ENCODE results near the gene BCAS3. TPM values are rescaled to one million over a fixed set of nuclear protein-coding genes. Genes with fewer than 3 reads are reported as not detected.
A peak's percentile ranks its signal among the peaks of the same experiment; 100 is the strongest.

The BCAS3 gene
- total RNA-seq, 4 donors from 2014 or later = 41.0 to 81.4 (median 45.6) TPM

DNA sequence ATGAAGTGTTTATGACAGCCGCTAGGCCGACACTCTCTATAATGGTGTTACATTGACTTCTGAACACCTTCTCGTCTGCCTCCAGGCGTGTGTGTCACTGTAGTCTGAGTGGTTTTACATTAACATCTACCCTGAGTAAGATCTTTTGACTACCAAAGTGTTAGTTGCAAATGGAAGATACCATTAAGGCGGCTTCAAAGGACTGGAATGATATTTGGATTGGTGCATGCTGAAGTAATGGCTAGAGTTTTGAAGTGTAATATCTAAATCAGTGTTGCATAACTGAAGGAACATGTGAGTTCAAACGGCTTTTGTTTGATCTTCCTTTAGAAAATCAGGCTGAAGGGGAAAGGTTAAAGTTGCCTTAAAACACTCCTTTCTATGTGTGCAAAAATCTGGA lies 52.2 kb downstream of the BCAS3 start:
- Histone ChIP-seq H3K27ac (no peak overlapping the region), H3K4me1 (no peaks in the 10 kb centered on the region)
- WGBS = 84% methylated on average over 6 of the region's 6 CpGs

GRCh38 chr17:60730273-60730672 lies 52.6 kb downstream of the BCAS3 start:
- 62% methylated on average over 3 of the region's 3 CpGs for WGBS

More for the DNA sequence above, 52.2 kb downstream of the BCAS3 start:
- TF ChIP-seq CTCF (IDR thresholded peaks at IDR 0.05) = no peak
- TF ChIP-seq POLR2A (IDR thresholded peaks at IDR 0.05) = no peak
- no peak for TF ChIP-seq EP300 (IDR thresholded peaks at IDR 0.05)
- no peak for TF ChIP-seq POLR2AphosphoS5 (IDR thresholded peaks at IDR 0.05)
- no peaks in the 10 kb centered on the region for H3K9me3 ChIP-seq
- DNase-seq (ENCODE audit: low spot score in 2 of 2) = no peak
- no peak overlapping the region for H3K4me3 ChIP-seq
- no peaks in the 10 kb centered on the region for H3K36me3 ChIP-seq
- H3K27me3 ChIP-seq = no peaks in the 10 kb centered on the region

DNA sequence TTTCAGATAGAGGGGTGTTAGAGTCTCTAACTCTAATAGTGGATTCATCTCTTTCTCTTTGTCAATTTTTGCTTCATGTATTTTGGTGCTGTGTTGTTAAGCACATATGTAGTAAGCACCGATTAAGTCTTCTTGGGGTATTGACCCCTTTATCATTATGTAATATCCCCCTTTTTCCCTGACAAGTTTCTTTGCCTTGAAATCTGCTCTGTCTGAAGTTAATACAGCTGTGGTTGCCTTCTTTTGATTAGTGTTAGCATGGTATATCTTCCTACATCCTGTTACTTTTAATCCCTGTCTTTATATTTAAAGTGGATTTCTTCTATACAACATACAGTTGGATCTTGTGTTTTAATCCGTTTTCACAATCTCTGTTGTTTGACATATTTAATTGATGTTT lies 60.6 kb downstream of the BCAS3 start:
- DNase-seq (ENCODE audit: low spot score in 2 of 2) = no peak
- WGBS = 84% methylated on average over 2 of the region's 2 CpGs
- Histone ChIP-seq H3K4me3 (no peak overlapping the region), H3K4me1 (no peaks in the 10 kb centered on the region), H3K9me3 (no peaks in the 10 kb centered on the region), H3K27ac (no peak overlapping the region), H3K27me3 (no peaks in the 10 kb centered on the region), H3K36me3 (no peaks in the 10 kb centered on the region)
- no peak for TF ChIP-seq EP300 (IDR thresholded peaks at IDR 0.05)
- TF ChIP-seq POLR2AphosphoS5 (IDR thresholded peaks at IDR 0.05) = no peak

More at GRCh38 chr17:60730273-60730672, 52.6 kb downstream of the BCAS3 start:
- H3K27ac ChIP-seq = peak overlapping the region; percentile 18
- no peak for DNase-seq (ENCODE audit: low spot score in 2 of 2)
- H3K4me3 ChIP-seq = no peak overlapping the region
- TF ChIP-seq POLR2A (IDR thresholded peaks at IDR 0.05) (no peak), CTCF (IDR thresholded peaks at IDR 0.05) (no peak), POLR2AphosphoS5 (IDR thresholded peaks at IDR 0.05) (no peak), EP300 (IDR thresholded peaks at IDR 0.05) (no peak)
- H3K4me1 ChIP-seq = no peaks in the 10 kb centered on the region
- no peaks in the 10 kb centered on the region for H3K27me3 ChIP-seq
- no peaks in the 10 kb centered on the region for H3K36me3 ChIP-seq
- no peaks in the 10 kb centered on the region for H3K9me3 ChIP-seq

DNA sequence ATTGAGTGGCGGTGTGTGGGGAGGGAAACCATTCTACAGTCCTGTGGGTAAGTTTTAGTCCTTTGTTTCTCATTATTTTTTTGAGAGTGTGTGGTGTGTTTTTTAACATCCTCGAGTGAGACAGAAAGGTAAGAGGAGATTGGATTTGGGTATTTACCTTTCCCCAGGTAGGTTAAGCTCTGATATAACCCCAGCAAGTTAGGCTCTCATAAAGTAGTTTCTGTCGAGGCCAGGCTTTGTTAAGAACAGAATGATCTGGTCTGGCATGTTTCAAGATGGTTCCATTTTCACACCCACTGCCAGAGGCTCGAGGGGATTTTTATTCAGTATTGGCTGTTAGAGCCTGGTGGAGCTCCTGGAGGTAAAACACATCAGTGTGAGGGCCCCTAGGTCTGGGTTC lies 62.9 kb downstream of the BCAS3 start:
- no peaks in the 10 kb centered on the region for H3K9me3 ChIP-seq
- no peak for DNase-seq (ENCODE audit: low spot score in 2 of 2)
- H3K4me3 ChIP-seq = no peak overlapping the region
- no peaks in the 10 kb centered on the region for H3K27me3 ChIP-seq
- H3K36me3 ChIP-seq = no peaks in the 10 kb centered on the region
- H3K4me1 ChIP-seq = peaks cover 12% of the 10 kb centered on the region
- 92% methylated on average over 4 of the region's 4 CpGs for WGBS
- H3K27ac ChIP-seq = no peak overlapping the region
- TF ChIP-seq POLR2A (IDR thresholded peaks at IDR 0.05) (no peak), CTCF (IDR thresholded peaks at IDR 0.05) (no peak), POLR2AphosphoS5 (IDR thresholded peaks at IDR 0.05) (no peak), EP300 (IDR thresholded peaks at IDR 0.05) (no peak)

DNA sequence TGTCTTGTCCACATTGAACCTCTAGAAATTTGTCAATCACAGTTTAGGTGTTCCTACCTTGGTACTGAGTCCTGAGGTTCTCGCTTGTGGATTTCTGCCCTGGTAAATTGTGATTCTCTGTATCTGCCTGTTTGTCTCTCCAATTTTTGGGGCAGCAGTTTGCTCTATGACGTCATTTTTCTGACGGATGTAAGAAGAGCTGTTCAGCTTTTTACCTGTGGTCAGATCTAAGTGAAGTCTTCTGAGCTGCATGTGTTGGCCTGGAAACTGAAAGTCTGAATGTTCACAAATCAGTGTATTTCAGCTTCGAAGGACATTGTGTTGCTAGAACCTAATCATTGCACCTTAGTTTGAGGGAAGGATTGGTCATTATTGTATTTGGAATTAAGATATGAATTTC lies 63.4 kb downstream of the BCAS3 start:
- TF ChIP-seq POLR2A (IDR thresholded peaks at IDR 0.05) (no peak), CTCF (IDR thresholded peaks at IDR 0.05) (no peak), POLR2AphosphoS5 (IDR thresholded peaks at IDR 0.05) (no peak), EP300 (IDR thresholded peaks at IDR 0.05) (no peak)
- H3K9me3 ChIP-seq = no peaks in the 10 kb centered on the region
- no peaks in the 10 kb centered on the region for H3K36me3 ChIP-seq
- H3K4me1 ChIP-seq = peaks cover 12% of the 10 kb centered on the region
- no peaks in the 10 kb centered on the region for H3K27me3 ChIP-seq
- DNase-seq (ENCODE audit: low spot score in 2 of 2) = no peak
- 95% methylated on average over 4 of the region's 4 CpGs for WGBS
- H3K4me3 ChIP-seq = no peak overlapping the region
- H3K27ac ChIP-seq = no peak overlapping the region

GRCh38 chr17:60743282-60743681 lies 65.6 kb downstream of the BCAS3 start:
- Histone ChIP-seq H3K9me3 (no peaks in the 10 kb centered on the region), H3K36me3 (no peaks in the 10 kb centered on the region), H3K4me3 (no peak overlapping the region), H3K27ac (peak overlapping the region; percentile 30), H3K27me3 (no peaks in the 10 kb centered on the region), H3K4me1 (peaks cover 12% of the 10 kb centered on the region)
- TF ChIP-seq POLR2AphosphoS5 (IDR thresholded peaks at IDR 0.05) (no peak), POLR2A (IDR thresholded peaks at IDR 0.05) (no peak), CTCF (IDR thresholded peaks at IDR 0.05) (no peak), EP300 (IDR thresholded peaks at IDR 0.05) (no peak)
- DNase-seq (ENCODE audit: low spot score in 2 of 2) = no peak
- 80% methylated on average over 1 of the region's 1 CpG for WGBS
